Measurements from ENCODE around the gene DYDC1. TPM values are rescaled to one million over a fixed set of nuclear protein-coding genes. Genes with fewer than 3 reads are reported as not detected.

The DYDC1 gene
- total RNA-seq, 1 donor from 2014 or later: not detected

Other genes starting within 250 kb of the DYDC1 start
- 34.3 TPM for gene PLAC9, start 224.0 kb downstream of the DYDC1 start, total RNA-seq
- 390 TPM for gene ANXA11, start 151.2 kb downstream of the DYDC1 start, total RNA-seq
- not detected for gene MAT1A, start 67.1 kb downstream of the DYDC1 start, total RNA-seq
- gene DYDC2, start within 50 bp of the DYDC1 start, total RNA-seq: not detected
- gene PRXL2A, start 51.8 kb upstream of the DYDC1 start, total RNA-seq: 101 TPM
- gene TSPAN14, start 97.6 kb upstream of the DYDC1 start, total RNA-seq: 33.4 TPM
- gene SH2D4B, start 181.1 kb upstream of the DYDC1 start, total RNA-seq: not detected

All from left ventricle myocardium inferior (tissue), 1 donor.